Fibroblast of mammary gland (primary cell): ENCODE measurements around the gene PSORS1C1.

Experiments used
- DNase-seq: peaks from one replicate; pipeline ENCODE4 v3.0.0-alpha.2; 2010; ENCODE audit warnings: low read depth
- H3K4me3 ChIP-seq: 2 replicates; pipeline ENCODE4 v1.5.1; 2011; ENCODE audit warnings: low read depth, mild to moderate bottlenecking, low read length, moderate library complexity; ENCODE audit not compliant: control insufficient read depth
- TF ChIP-seq, protein P1 (sequence below): conservative IDR thresholded peaks from 2 replicates; pipeline ENCODE4 v1.5.1; 2011; ENCODE audit warnings: low read depth, low read length, inconsistent platforms; ENCODE audit not compliant: control insufficient read depth, insufficient read depth

The PSORS1C1 gene

DNA sequence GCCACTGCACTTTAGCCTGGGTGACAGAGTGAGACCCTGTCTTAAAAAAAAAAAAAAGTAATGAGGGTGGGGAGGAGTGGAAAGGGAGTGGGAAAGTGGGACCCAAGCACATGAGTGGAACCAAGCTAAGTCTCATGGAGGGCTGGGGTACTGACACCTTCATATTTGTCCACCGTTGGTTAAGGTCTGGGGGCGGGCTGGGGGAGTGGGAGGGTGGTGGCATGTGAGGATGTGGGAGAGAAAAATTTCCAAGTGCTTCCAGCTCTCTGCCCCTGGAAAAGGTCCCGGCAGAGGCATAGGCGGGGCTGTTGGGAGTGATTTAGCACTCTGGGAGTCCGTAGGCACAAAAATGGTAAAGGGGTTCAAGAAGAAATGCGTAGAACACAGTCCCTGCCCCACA lies 18.2 kb downstream of the PSORS1C1 start:
- TF ChIP-seq, protein P1, sequence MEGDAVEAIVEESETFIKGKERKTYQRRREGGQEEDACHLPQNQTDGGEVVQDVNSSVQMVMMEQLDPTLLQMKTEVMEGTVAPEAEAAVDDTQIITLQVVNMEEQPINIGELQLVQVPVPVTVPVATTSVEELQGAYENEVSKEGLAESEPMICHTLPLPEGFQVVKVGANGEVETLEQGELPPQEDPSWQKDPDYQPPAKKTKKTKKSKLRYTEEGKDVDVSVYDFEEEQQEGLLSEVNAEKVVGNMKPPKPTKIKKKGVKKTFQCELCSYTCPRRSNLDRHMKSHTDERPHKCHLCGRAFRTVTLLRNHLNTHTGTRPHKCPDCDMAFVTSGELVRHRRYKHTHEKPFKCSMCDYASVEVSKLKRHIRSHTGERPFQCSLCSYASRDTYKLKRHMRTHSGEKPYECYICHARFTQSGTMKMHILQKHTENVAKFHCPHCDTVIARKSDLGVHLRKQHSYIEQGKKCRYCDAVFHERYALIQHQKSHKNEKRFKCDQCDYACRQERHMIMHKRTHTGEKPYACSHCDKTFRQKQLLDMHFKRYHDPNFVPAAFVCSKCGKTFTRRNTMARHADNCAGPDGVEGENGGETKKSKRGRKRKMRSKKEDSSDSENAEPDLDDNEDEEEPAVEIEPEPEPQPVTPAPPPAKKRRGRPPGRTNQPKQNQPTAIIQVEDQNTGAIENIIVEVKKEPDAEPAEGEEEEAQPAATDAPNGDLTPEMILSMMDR: no peak
- no peak overlapping the region for H3K4me3 ChIP-seq
- no peak for DNase-seq

DNA sequence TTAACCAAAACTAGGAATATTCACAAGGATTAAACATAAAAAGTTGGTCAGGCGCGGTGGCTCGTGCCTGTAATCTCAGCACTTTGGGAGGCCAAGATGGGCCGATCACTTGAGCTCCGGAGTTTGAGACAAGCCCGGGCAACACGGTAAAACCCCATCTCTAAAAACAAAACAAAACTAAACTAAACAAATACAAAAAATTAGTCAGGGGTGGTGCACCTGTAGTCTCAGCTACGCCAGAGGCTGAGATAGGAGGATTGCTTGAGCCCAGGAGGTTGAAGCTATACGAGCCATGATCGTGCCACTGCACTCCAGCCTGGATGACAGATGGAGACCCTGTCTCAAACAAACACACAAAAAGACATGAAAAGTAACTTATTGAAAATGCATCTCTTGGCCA lies 21.1 kb downstream of the PSORS1C1 start:
- TF ChIP-seq, protein P1: no peak
- DNase-seq: no peak
- no peak overlapping the region for H3K4me3 ChIP-seq

DNA sequence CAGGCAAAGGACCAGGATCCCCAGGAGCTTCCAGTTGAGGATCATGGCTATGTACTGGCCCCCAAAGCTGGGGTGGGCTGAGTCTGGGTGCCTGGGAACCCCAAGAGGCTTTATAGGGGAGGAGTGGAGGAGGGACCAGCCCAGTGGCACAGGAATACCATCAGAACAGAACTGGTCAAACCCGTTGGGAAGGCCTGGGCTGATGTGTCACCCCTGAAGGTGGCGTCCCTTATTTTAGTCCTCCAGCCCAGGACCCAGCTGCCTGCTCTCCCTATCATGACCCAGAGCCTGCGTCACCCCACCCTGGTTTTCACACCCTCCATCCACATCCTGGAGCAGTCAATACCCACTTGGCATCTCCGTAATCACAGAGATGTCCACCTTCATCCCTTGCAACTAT lies 24.4 kb downstream of the PSORS1C1 start, which contains the start of gene PSORS1C2:
PSORS1C2 (minus strand) TSS at position 85 of the 400 bp plus-strand sequence; CDS start at position 45, 40 bp downstream.
- TF ChIP-seq, protein P1: no peak
- DNase-seq: no peak
- no peak within 1 kb of the TSS for H3K4me3 ChIP-seq

DNA sequence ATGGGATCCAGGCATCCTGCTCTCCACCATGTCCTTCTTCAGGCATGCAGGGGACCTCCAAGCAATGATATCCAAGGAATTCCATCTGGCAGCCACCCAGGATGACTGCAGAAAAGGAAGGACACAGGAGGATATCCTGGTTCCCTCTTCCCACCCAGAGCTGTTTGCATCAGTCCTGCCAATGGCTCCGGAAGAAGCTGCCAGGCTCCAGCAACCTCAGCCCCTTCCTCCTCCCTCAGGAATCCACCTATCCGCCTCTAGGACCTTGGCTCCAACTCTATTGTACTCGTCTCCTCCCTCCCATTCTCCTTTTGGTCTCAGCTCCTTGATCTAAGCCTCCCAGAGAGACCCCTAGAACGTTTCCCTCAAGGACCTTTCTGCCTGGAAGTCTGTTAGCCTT lies 25.0 kb downstream of the PSORS1C1 start:
- TF ChIP-seq, protein P1: no peak
- no peak overlapping the region for H3K4me3 ChIP-seq
- peak; percentile 8 for DNase-seq

DNA sequence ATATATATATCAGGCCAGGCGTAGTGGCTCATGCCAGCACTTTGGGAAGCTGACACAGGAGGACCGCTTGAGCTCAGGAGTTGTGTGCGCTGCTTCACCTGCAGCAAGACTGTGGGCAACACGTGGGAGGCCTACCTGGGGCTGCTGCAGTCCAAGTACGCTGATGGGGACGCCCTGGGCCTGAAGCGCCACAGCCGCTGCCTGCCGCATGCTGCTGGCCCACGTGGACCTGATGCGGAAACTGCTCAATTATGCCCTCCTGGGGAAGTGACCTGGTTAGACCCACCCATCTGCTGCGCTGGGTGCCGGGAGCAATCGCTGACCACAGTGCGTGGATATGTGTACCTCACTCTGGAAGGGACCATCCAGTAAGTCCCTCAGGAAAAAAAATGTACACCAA lies 26.0 kb downstream of the PSORS1C1 start:
- H3K4me3 ChIP-seq: no peak overlapping the region
- DNase-seq: no peak
- TF ChIP-seq, protein P1: no peak

DNA sequence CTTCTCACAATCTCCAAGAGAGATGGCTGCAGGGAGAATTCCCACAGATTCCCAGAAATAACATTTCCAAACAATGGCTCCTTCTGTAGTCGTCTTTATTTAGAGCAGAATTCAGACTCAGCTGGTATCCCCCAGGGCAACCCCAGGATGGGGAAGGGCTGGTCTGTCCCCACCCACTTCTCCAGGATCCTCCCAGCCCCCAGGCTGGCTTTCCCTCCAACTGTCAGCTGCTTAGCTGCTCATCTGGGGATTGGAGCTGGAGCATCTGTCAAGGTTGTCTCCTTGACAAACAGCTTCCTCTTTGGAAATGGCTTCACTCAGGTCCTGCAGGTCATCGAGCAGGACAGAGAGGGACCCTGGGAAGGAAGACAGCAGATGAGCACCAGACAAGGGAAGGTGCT lies 27.8 kb downstream of the PSORS1C1 start:
- TF ChIP-seq, protein P1: no peak
- no peak for DNase-seq
- H3K4me3 ChIP-seq: no peak overlapping the region

DNA sequence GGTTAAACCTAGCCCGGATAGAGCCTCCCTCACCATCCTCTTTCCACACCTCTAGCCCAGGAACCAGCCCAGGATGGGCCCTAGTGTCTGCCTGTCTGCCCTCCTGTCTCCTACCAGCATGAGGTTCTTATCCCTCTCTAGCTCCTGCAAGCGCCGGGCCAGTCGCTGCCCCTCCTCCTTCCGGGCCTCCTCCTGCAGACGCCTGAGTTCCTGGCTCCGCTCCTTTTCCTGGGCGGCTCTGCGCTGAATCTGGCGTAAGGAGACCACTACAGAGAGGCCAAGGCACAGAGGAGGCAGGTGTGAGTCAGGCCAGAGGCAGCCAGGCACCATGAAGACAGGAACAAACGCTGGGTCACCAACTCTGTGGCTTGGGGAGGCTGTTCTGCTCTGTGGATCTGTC lies 28.5 kb downstream of the PSORS1C1 start:
- peak; percentile 73 for DNase-seq
- TF ChIP-seq, protein P1: no peak
- H3K4me3 ChIP-seq: no peak overlapping the region
